ENCODE measurements around the gene ARL2BP. TPM values are rescaled to one million over a fixed set of nuclear protein-coding genes. Genes with fewer than 3 reads are reported as not detected.

Gene ARL2BP
- total and polyA plus RNA-seq, 9 of the 15 experiments (the other 6 are each of a cell fraction or from before 2014, with no cell fraction given), result 16.7 to 41.8 (median 27.2) TPM

DNA sequence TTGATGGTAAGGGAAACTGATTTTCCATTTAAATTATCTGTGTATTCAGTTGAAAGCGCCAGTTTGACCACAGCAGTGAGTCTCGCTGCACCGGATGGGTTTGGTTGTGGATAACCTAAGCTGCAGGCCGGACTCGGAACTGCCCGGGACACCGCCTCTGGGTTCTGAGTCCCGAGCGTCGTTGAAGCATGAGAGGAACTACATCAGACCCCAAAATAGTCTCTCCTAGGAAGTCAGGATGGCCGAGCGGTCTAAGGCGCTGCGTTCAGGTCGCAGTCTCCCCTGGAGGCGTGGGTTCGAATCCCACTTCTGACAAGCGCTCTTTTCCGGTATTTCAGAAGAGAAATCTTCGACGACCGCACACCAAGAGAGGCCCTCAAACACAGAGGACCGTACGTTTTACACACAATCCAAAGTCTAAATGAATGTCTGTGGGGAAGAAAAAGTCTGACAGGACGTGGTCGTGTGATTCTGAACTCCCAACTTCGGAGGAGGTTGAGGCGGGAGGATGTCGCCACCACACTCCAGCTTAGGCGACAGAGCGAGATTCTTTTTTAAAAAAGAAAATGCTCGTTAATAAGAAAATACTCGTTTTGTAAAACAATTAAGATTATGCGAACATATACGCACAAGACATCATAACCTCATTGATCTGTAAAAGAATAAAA, 54.8 kb downstream of the ARL2BP start (continued):
- TF ChIP-seq, protein P1, sequence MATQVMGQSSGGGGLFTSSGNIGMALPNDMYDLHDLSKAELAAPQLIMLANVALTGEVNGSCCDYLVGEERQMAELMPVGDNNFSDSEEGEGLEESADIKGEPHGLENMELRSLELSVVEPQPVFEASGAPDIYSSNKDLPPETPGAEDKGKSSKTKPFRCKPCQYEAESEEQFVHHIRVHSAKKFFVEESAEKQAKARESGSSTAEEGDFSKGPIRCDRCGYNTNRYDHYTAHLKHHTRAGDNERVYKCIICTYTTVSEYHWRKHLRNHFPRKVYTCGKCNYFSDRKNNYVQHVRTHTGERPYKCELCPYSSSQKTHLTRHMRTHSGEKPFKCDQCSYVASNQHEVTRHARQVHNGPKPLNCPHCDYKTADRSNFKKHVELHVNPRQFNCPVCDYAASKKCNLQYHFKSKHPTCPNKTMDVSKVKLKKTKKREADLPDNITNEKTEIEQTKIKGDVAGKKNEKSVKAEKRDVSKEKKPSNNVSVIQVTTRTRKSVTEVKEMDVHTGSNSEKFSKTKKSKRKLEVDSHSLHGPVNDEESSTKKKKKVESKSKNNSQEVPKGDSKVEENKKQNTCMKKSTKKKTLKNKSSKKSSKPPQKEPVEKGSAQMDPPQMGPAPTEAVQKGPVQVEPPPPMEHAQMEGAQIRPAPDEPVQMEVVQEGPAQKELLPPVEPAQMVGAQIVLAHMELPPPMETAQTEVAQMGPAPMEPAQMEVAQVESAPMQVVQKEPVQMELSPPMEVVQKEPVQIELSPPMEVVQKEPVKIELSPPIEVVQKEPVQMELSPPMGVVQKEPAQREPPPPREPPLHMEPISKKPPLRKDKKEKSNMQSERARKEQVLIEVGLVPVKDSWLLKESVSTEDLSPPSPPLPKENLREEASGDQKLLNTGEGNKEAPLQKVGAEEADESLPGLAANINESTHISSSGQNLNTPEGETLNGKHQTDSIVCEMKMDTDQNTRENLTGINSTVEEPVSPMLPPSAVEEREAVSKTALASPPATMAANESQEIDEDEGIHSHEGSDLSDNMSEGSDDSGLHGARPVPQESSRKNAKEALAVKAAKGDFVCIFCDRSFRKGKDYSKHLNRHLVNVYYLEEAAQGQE (IDR thresholded peaks at IDR 0.05; ENCODE audit: borderline replicate concordance), result peak; percentile 48; the same call in 1 of the 2 replicates
- TF ChIP-seq, protein P1 (CRISPR knock-in tag; IDR thresholded peaks at IDR 0.05; ENCODE audit: low read depth), result no peak
- TF ChIP-seq GABPA (tag; conservative IDR thresholded peaks at IDR 0.05; ENCODE audit: low read depth) (peak; percentile 72), FOXA3 (CRISPR knock-in tag; conservative IDR thresholded peaks at IDR 0.05 in 1 of 2, IDR thresholded peaks at IDR 0.05 in 1 of 2) (0 out of 4 replicates have a peak, but pooled peaks of 1 of the 2 experiments have one; percentile 58), NFE2L1 (tag; IDR thresholded peaks at IDR 0.05; ENCODE audit: borderline replicate concordance, low read depth) (no peak), ATF7 (IDR thresholded peaks at IDR 0.05) (peak; percentile 40; the same call in 1 of the 2 replicates), SMAD3 (CRISPR knock-in tag; conservative IDR thresholded peaks at IDR 0.05) (no peak), HNRNPL (IDR thresholded peaks at IDR 0.05; ENCODE audit: low read depth, low read length) (no peak), EP400 (IDR thresholded peaks at IDR 0.05) (0 out of 2 replicates have a peak, but pooled peaks have one; percentile 39), TCF7 (IDR thresholded peaks at IDR 0.05; ENCODE audit: borderline replicate concordance) (peak; percentile 55; the same call in 1 of the 2 replicates), ZKSCAN1 (IDR thresholded peaks at IDR 0.05; ENCODE audit: low read depth, low read length) (peak; percentile 83), XRCC5 (IDR thresholded peaks at IDR 0.05; ENCODE audit: low read depth, low read length) (peak; percentile 73), ZNF133 (CRISPR knock-in tag; IDR thresholded peaks at IDR 0.05) (no peak), JUN (IDR thresholded peaks at IDR 0.05; ENCODE audit: borderline replicate concordance, low read depth, low read length) (no peak), JUN (CRISPR knock-in tag; IDR thresholded peaks at IDR 0.05; ENCODE audit: borderline replicate concordance) (0 out of 2 replicates have a peak, but pooled peaks have one; percentile 73), C11orf30 (IDR thresholded peaks at IDR 0.05; ENCODE audit: low read depth) (no peak), ZNF140 (CRISPR knock-in tag; IDR thresholded peaks at IDR 0.05) (no peak)
- TF ChIP-seq, protein P2, sequence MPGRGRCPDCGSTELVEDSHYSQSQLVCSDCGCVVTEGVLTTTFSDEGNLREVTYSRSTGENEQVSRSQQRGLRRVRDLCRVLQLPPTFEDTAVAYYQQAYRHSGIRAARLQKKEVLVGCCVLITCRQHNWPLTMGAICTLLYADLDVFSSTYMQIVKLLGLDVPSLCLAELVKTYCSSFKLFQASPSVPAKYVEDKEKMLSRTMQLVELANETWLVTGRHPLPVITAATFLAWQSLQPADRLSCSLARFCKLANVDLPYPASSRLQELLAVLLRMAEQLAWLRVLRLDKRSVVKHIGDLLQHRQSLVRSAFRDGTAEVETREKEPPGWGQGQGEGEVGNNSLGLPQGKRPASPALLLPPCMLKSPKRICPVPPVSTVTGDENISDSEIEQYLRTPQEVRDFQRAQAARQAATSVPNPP (IDR thresholded peaks at IDR 0.05; ENCODE audit: borderline replicate concordance, insufficient read depth, insufficient read length), result no peak
- TF ChIP-seq, protein P3, sequence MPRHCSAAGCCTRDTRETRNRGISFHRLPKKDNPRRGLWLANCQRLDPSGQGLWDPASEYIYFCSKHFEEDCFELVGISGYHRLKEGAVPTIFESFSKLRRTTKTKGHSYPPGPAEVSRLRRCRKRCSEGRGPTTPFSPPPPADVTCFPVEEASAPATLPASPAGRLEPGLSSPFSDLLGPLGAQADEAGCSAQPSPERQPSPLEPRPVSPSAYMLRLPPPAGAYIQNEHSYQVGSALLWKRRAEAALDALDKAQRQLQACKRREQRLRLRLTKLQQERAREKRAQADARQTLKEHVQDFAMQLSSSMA (CRISPR knock-in tag; IDR thresholded peaks at IDR 0.05), result peak; percentile 62; the same call in 1 of the 2 replicates

Data from K562 (cell line).